Measurements from ENCODE around the gene DNAH6.

The DNAH6 gene

DNA sequence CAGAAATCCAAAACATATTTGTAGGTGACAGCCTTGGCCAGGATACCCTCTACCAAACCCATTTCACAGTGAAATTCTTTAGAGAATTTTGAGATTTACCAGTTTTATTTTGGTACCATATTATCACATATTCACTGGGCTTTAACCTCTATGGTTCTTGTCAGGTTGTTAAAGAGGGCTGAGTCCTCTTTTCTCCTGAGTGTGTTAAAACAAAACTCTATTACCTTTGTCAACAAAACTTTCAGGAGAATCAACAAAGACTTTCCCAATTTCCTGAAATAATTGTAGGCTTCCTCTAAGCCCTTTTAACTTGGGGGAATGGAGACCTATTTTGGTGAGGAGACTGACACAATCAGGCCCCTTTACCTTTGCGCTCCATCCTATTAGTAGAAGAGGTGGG lies 209.4 kb downstream of the DNAH6 start:
- TF ChIP-seq, protein P1, sequence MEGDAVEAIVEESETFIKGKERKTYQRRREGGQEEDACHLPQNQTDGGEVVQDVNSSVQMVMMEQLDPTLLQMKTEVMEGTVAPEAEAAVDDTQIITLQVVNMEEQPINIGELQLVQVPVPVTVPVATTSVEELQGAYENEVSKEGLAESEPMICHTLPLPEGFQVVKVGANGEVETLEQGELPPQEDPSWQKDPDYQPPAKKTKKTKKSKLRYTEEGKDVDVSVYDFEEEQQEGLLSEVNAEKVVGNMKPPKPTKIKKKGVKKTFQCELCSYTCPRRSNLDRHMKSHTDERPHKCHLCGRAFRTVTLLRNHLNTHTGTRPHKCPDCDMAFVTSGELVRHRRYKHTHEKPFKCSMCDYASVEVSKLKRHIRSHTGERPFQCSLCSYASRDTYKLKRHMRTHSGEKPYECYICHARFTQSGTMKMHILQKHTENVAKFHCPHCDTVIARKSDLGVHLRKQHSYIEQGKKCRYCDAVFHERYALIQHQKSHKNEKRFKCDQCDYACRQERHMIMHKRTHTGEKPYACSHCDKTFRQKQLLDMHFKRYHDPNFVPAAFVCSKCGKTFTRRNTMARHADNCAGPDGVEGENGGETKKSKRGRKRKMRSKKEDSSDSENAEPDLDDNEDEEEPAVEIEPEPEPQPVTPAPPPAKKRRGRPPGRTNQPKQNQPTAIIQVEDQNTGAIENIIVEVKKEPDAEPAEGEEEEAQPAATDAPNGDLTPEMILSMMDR (IDR thresholded peaks at IDR 0.05; ENCODE audit: low read depth, low read length, missing control alignments) = no peak
- no peak for DNase-seq (ENCODE audit: extremely low read depth, low read depth)
- no peak overlapping the region for H3K4me3 ChIP-seq (replicated peaks; ENCODE audit: low read depth, low read length)

DNA sequence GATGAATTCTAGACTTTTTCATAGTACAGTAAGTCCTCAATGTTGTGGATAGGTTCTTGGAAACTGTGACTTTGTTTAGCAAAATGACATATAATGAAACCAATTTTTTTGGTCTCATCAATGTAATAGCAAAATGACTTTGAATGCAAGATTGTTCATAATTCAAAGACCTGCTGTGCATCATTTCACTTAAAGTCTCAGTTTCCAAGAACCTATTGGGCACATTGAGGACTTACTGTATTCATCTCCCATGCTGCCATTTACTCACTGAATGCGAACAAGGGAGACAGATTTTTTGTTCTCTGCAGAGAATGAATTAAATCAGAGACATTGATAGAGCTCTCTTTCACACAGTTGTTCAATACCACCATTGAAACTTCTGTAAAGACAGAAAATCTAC lies 211.0 kb downstream of the DNAH6 start:
- no peak overlapping the region for H3K4me3 ChIP-seq (replicated peaks; ENCODE audit: low read depth, low read length)
- DNase-seq (ENCODE audit: extremely low read depth, low read depth) = no peak
- TF ChIP-seq, protein P1 (IDR thresholded peaks at IDR 0.05; ENCODE audit: low read depth, low read length, missing control alignments) = no peak

DNA sequence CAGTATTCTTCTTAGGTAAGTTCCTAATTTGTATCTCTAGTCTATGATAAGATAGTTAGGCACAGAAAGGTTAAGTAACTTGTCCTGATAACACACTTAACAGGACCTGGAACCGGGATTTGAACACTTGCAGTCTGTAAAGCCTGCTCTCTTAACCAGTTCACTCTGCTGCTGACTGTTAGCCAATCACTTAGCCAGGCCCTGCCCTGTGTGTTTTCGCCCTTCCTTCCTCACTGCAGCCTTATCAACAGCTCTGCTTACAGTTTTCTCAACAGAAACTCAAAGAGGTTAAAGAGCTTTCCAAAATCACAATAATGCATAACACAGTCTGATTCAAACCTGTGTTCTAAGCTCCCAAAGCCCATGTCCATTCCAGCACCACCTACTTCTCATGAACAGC lies 212.9 kb downstream of the DNAH6 start:
- no peak for DNase-seq (ENCODE audit: extremely low read depth, low read depth)
- TF ChIP-seq, protein P1 (IDR thresholded peaks at IDR 0.05; ENCODE audit: low read depth, low read length, missing control alignments) = no peak
- H3K4me3 ChIP-seq (replicated peaks; ENCODE audit: low read depth, low read length) = no peak overlapping the region

DNA sequence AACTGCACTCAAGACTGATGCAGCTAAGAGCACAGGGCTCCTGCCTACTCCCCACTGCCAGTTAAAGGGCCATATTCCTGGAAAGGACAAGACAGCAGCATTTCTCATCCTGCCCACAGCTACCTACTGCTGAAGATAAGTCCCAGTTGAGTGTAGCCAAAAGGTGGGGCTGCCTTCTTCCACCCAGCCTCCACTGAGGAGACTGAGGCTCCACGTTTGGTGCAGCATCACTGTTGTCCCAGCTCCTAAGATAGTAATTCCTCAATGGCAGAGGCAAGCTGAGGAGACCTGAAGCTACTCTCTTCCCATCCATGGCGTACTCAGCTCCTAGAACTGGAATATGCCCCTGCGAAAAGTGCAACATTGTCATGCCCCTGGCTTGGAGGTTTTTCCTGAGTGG lies 214.9 kb downstream of the DNAH6 start:
- no peak for DNase-seq (ENCODE audit: extremely low read depth, low read depth)
- TF ChIP-seq, protein P1 (IDR thresholded peaks at IDR 0.05; ENCODE audit: low read depth, low read length, missing control alignments) = no peak
- no peak overlapping the region for H3K4me3 ChIP-seq (replicated peaks; ENCODE audit: low read depth, low read length)

DNA sequence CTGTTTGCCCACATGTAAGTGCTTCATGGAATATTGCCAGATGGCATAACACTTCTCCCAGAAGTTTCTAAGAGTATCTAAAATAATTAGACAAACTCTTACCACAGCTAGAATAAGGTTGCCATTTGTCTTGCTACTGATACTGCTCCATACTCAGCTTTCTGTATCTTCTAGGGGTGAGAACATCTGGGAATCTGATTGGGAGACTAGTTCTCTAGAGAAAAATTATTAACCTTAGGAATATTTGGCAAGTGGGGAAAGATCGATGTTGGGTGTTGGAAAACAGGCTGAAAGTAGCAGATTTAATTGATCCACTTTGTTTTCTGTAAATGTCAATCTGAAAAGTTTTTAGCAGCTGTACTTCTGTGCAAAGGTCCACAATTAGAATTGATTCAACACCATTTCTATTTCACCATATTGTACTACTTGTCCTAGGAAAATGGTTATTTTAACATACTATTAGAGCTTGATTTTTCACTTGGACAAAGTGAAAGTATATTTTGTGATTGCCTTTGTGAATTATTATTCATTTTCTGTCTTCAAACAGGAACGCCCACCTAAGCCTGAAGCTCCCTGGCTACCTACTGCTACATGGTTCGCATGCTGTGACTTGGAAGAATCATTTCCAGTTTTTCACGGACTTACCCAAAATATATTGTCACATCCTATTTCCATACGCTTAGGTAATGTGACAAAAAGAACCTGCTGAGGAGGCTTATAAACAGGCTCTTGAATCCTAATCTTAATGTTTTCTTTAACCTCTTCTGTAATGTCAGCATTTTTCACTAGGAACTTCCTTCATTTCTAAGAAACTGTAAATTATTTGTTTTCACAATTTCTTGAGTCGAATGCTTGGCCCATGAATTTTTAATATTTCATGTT lies 216.8 kb downstream of the DNAH6 start:
- TF ChIP-seq, protein P1 (IDR thresholded peaks at IDR 0.05; ENCODE audit: low read depth, low read length, missing control alignments) = no peak
- no peak overlapping the region for H3K4me3 ChIP-seq (replicated peaks; ENCODE audit: low read depth, low read length)
- no peak for DNase-seq (ENCODE audit: extremely low read depth, low read depth)

DNA sequence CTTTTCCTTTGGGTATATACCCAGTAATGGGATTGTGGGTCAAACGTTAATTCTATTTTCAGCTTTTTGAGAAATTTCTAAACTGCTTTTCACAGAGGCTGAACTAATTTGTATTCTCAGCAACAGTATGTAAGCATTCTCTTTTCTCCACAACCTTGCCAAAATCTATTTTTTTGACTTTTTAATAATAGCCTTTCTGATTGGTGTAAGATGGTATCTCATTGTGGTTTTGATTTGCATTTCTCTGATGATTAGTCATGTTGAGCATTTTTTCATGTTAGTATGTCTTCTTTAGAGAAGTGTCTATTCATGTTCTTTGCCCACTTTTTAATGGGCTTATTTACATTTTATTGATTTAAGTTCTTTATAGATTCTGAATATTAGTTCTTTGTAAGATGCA lies 219.1 kb downstream of the DNAH6 start:
- no peak overlapping the region for H3K4me3 ChIP-seq (replicated peaks; ENCODE audit: low read depth, low read length)
- TF ChIP-seq, protein P1 (IDR thresholded peaks at IDR 0.05; ENCODE audit: low read depth, low read length, missing control alignments) = no peak
- no peak for DNase-seq (ENCODE audit: extremely low read depth, low read depth)
